ENCODE data around the gene ZNF850.

ZNF850 gene

DNA sequence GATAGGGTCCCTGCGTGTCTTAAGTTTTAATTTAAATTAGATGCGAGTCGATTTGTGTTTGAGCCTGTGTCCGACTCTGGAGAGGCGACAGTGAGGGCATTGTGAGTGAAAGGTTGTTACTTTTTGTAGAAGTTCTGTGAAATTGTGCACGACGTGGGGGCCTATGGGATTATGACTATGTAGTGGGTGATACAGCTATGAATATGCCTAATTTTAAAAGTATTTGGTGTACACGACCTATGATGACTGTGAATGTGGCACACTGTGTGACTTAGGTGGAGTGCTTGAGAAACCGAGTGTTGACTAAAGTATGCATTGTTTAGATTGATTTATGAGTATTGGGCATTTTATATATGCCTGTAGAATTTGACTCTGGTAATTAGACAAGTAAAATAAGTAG lies 84.5 kb downstream of the ZNF850 start:
- DNase-seq (ENCODE audit: low read depth): no peak

DNA sequence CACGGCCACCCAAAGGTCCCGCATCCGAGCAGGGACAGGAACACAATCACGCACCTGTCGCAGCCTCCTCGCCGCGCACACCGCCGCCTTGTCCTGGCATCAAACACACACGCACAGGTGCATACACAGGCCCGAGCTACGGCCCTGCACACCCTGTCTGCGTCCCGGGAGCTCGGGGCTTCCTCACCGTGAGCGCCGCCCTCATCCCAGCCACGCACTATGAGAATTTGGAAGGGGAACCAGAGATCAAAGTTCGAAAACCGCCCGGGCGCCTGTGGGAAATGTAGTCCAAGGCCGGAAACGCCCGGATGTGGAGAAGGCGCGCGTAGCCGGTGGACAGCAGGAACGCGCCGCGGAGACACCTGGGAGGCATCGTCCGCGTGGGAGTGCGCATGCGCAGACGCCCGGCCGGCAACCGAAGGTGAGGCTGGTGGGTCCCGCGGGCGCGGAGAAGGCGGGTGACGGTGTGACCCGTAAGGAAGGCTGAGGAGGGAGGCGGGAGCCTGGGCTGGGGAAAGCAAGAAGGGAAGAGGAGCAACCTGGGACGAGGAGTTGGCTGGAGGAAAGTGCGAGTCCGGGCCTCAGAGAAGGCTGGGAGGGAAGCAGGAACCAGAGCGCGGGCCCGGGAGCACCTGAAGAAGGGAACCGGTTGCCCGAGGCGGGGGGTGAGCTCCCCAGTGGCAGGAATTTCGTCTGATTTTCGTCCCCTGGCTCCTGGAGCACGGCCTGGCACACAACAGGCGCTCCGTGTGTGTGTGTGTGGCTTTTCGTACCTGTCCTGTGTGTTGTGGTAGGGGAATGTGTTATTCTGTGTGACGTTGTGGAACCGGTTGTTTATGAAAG lies 85.2 kb downstream of the ZNF850 start, which contains the start of gene ZNF567:
Gene ZNF567 (plus strand): TSS at position 399 of the 843 bp plus-strand sequence. CDS start 7,256 bp downstream, outside the sequence.
- peak; percentile 98 for DNase-seq (ENCODE audit: low read depth)

DNA sequence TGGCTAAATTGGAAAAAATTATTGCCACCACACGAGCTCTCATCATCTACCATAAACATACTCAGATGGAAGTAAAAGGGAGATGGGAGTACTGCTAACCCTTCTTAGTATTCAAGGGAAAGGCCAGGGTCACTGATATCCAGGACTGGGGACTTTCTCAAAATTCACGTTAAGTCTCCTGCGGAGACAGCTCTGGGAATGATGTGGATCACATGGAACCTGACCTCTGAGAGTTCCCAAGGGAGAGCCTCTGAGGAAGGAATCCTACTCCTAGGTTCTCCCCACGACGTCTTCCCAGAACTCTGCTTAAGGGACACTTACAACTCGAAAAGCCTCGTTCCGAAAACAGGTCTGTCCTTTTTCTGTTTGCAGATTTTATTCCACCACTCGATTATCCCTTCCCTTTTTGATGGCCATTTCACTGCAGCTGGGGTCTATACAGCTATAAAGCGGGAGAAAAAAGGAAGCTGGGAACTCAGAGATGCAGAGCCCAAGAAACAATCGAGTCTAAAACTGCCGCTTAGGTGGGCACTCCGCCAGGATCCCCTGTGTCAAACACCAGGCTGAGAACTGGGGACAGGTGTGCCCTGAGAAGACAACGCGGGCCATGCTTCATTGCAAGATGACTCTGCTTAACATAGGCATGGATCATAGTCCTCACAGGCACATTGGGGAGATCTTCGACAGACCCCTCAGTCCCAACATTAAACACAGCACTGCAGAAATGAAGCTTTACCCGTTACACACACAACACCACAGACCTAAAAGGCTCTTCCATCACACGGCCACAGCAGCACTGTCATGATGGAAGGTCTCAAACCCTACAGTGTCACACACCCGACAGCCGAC lies 86.0 kb downstream of the ZNF850 start:
- DNase-seq (ENCODE audit: low read depth): no peak

DNA sequence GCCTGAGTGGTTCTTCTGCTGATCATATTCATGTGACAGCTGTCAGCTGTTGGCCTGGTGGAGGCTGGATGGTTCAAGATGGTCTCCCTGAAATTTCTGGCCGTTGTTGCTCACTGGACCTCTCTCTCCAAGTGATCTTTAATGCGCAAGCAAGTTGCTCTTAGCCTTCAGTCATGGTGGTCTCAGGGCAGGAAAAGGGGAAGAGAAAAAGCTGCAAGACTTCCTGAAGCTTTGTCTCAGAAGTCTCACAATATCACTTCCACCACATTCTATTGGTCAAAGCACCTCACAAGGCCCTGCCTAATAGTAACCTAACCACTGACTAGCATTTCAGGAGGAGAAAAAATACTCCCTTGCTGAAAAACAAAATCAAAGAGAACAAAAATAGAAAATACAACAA lies 86.8 kb downstream of the ZNF850 start:
- no peak for DNase-seq (ENCODE audit: low read depth)

DNA sequence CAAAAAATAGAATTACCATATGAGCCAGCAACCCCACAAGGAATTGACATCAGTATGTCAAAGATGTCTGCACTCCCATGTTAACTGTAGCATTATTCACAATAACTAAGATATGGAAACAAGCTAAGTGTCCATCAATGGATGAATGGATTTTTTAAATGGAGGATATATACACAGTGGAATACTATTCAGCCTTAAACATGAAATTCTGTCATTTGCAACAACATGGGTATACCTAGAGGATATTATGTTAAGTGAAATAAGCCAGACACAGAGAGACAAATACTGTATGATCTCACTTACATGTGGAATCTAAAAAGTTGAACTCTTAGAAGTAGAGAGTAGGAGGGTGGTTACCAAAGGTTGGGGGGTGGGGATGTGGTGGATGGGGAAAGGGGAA lies 93.2 kb downstream of the ZNF850 start:
- DNase-seq (ENCODE audit: low read depth): no peak

DNA sequence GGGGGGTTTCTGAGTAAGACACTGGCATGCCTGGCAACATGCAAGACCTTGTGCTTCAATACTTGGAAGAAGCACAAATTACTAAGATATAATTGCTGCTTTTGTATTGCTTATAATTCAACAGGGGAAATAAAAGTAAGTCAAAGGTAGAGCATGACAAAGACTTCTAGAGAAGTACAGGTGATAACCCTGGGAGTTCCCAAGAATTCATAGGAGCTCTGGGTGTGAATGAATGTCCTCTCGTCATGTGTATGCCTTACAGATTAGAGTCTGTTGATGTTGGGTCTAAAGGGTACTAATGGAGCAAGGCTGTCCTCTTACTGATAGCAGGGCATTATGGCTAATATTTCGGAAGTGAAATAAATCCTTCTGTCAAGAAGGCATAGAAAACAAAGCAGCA lies 98.4 kb downstream of the ZNF850 start:
- DNase-seq (ENCODE audit: low read depth): no peak

DNA sequence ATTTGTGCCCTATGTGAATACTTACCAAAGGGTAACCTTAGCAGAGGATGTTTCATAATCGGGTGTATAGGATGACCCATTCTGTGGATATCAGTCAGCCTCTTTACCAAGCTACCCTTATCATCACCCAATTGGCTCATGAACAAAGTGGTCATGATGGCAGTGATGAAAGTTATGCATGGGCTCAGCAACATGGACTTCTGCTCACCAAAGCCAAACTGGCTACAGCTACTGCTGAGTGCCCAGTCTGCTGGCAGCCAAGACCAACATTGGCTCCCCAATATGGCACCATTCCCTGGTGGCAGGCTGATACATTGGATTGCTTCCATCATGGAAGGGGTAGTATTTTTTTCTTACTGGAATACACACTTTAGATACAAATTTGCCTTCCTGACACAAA lies 100.2 kb downstream of the ZNF850 start:
- no peak for DNase-seq (ENCODE audit: low read depth)

DNA sequence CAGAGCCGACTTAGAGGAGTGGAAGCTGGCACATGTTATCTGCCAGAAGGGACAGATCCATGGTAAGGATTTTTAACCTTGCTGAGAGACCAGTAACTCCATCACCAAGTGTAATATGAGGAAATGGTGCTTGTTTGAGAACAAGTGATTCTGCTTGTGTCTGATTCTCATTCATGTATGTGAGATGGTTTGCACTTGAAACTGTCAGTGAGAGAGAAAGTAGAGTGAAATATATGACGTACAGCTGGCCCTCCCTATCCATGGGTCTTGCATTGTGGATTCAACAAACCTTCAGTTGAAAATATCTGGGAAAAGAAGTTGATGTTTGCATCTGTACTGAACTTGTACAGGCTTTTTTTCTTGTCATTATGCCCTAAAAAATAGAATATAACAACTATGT lies 104.0 kb downstream of the ZNF850 start:
- no peak for DNase-seq (ENCODE audit: low read depth)

DNA sequence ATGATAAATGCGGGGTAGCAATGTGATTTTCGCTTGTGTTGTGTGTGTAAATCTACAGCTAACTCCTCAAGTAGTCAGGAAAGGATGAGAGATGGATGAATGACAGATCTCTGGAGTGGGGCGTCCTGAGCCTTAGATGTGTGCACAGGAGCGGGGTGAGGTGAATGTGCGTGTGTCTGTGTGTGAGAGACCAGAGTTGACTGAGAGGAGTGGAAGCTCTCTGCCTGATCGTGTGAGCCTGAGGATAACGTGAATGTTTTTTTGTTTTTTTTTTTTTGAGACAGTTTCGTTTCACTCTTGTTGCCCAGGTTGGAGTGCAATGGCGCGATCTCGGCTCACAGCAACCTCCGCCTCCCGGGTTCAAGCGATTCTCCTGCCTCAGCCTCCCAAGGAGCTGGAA lies 106.8 kb downstream of the ZNF850 start:
- DNase-seq (ENCODE audit: low read depth): no peak

Data from stimulated activated CD8-positive, alpha-beta memory T cell treated with anti-CD3 and anti-CD28 coated beads, Interleukin-12 subunit alpha, Interleukin-12 subunit beta, amount 100 ng/mL, for 1 hour (primary cell).